Measurements from ENCODE around the gene PTP4A1. TPM values are rescaled to one million over a fixed set of nuclear protein-coding genes. Genes with fewer than 3 reads are reported as not detected.

Gene PTP4A1
- total RNA-seq, 1 experiment from 2014 or later = 71.0 TPM

DNA sequence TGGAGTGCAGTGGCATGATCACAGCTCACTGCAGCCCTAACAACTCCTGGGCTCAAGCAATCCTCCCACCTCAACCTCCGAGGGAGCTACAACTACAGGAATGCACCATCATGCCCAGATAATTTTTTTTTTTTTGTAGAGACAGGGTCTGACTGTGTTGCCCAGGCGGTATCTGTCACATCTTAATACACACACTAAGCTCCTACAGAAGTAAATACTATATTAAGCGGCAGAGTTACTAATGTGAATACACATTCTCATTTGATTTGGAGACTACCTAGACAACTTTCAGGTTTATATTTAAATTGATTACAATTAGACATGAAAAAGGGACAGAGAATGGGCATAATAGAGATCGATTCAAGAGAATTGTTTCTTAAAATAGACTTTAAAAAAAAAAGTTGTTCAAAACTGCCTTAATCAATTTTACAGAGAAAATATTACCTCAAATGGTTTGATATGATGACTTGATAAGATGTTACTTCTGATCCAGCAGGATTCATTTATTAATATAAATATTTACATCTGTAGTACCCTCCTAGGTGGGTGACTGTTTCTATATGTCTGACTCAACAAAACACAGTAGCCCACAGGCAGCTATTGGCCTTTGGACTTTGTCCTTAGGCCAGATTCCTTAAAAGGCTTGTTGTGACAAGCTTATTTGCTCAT is 7.1 kb upstream of the PTP4A1 start:
- Histone ChIP-seq H3K27ac (ENCODE audit: low read length) (no peak overlapping the region), H3K27me3 (ENCODE audit: control insufficient read depth, insufficient read depth, low read length) (peaks cover 4% of the 10 kb centered on the region; the same call in 1 of the 2 replicates), H3K4me3 (ENCODE audit: low read depth in 2 of 2, low read length in 2 of 2) (no peak overlapping the region), H3K36me3 (ENCODE audit: control insufficient read depth, insufficient read depth, low read length) (no peaks in the 10 kb centered on the region), H3K4me1 (ENCODE audit: control insufficient read depth, insufficient read depth, low read length) (0 out of 2 replicates have a peak, but pooled peaks cover 3% of the 10 kb centered on the region), H3K9me3 (ENCODE audit: control insufficient read depth, insufficient read depth, low read depth, low read length) (0 out of 2 replicates have a peak, but pooled peaks cover 5% of the 10 kb centered on the region)
- CTCF ChIA-PET = no interaction called here
- POLR2A ChIA-PET = interaction anchor here (0.6 kb wide), 1 partner anchor 22 kb away, joined by 3 read pairs; no protein-coding TSS in a partner anchor
- no peak for ATAC-seq
- TF ChIP-seq TCF7L2 (IDR thresholded peaks at IDR 0.05; ENCODE audit: low read depth, low read length) = no peak
- TF ChIP-seq, protein P1, sequence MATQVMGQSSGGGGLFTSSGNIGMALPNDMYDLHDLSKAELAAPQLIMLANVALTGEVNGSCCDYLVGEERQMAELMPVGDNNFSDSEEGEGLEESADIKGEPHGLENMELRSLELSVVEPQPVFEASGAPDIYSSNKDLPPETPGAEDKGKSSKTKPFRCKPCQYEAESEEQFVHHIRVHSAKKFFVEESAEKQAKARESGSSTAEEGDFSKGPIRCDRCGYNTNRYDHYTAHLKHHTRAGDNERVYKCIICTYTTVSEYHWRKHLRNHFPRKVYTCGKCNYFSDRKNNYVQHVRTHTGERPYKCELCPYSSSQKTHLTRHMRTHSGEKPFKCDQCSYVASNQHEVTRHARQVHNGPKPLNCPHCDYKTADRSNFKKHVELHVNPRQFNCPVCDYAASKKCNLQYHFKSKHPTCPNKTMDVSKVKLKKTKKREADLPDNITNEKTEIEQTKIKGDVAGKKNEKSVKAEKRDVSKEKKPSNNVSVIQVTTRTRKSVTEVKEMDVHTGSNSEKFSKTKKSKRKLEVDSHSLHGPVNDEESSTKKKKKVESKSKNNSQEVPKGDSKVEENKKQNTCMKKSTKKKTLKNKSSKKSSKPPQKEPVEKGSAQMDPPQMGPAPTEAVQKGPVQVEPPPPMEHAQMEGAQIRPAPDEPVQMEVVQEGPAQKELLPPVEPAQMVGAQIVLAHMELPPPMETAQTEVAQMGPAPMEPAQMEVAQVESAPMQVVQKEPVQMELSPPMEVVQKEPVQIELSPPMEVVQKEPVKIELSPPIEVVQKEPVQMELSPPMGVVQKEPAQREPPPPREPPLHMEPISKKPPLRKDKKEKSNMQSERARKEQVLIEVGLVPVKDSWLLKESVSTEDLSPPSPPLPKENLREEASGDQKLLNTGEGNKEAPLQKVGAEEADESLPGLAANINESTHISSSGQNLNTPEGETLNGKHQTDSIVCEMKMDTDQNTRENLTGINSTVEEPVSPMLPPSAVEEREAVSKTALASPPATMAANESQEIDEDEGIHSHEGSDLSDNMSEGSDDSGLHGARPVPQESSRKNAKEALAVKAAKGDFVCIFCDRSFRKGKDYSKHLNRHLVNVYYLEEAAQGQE (IDR thresholded peaks at IDR 0.05; ENCODE audit: insufficient read depth in 1 of 2, low read depth in 2 of 2, low read length in 1 of 2) = no peak
- TF ChIP-seq POLR2AphosphoS5 (IDR thresholded peaks at IDR 0.05; ENCODE audit: low read depth, low read length) = no peak
- no peak for TF ChIP-seq SIN3A (IDR thresholded peaks at IDR 0.05; ENCODE audit: borderline replicate concordance, insufficient read depth, low read depth, low read length)
- TF ChIP-seq, protein P2, sequence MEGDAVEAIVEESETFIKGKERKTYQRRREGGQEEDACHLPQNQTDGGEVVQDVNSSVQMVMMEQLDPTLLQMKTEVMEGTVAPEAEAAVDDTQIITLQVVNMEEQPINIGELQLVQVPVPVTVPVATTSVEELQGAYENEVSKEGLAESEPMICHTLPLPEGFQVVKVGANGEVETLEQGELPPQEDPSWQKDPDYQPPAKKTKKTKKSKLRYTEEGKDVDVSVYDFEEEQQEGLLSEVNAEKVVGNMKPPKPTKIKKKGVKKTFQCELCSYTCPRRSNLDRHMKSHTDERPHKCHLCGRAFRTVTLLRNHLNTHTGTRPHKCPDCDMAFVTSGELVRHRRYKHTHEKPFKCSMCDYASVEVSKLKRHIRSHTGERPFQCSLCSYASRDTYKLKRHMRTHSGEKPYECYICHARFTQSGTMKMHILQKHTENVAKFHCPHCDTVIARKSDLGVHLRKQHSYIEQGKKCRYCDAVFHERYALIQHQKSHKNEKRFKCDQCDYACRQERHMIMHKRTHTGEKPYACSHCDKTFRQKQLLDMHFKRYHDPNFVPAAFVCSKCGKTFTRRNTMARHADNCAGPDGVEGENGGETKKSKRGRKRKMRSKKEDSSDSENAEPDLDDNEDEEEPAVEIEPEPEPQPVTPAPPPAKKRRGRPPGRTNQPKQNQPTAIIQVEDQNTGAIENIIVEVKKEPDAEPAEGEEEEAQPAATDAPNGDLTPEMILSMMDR (IDR thresholded peaks at IDR 0.05) = no peak
- DNase-seq (ENCODE audit: low read depth, low spot score) = no peak
- intact Hi-C loops (cut with micrococcal nuclease; ENCODE audit: unreplicated experiment) = no loop called here
- in situ Hi-C loops (cut with HindIII; ENCODE audit: low pct_unique_long_range_greater_than_20kb, low sequenced_read_pairs) = no loop called here
- BruUV-seq (replicated peaks) = no TSS peak

DNA sequence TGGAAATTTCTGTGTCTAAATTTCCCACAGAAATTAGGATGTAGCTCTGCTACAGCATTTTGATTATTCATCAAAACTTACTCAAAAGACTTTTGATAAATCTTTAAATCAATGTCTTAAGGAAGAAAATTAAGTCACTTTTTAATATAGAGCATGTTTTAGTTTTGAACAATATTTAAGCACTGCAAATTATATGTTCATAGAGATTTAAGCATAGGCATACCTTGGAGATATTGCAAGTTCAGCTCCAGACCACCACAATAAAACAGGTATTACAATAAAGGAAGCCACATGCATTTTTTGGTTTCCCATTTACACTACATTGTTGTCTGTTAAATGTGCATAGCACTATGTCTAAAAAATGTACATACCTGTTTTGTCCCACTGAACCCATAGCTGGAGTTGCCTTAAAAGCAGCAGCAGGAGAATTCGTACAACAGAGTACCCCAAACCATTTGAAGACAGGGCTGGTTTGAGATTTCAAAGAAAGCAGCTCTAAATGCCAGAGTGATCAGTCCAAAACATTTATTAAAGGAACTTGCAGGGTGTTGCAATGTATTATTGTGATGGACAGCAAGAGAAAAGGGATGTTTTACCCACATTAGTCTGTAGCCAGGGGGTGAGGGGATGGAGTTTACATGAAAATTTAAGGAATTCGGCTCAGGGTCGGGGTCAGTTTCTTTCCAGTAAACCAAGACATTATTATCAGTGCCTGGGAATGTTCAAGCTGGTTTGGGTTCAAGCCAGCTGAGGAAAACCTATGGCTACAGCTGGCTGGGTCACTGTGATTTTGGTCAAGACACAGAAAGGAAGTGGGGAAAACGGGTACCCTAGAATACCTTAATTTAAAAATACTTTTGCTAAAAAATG is 6.3 kb upstream of the PTP4A1 start:
- Histone ChIP-seq H3K9me3 (ENCODE audit: control insufficient read depth, insufficient read depth, low read depth, low read length) (0 out of 2 replicates have a peak, but pooled peaks cover 5% of the 10 kb centered on the region), H3K36me3 (ENCODE audit: control insufficient read depth, insufficient read depth, low read length) (no peaks in the 10 kb centered on the region), H3K4me3 (ENCODE audit: low read depth in 2 of 2, low read length in 2 of 2) (no peak overlapping the region), H3K4me1 (ENCODE audit: control insufficient read depth, insufficient read depth, low read length) (peaks cover 5% of the 10 kb centered on the region; the same call in 1 of the 2 replicates), H3K27me3 (ENCODE audit: control insufficient read depth, insufficient read depth, low read length) (peaks cover 4% of the 10 kb centered on the region; the same call in 1 of the 2 replicates), H3K27ac (ENCODE audit: low read length) (no peak overlapping the region)
- ChIA-PET CTCF (interaction anchor here (0.7 kb wide), 1 partner anchor 586 kb away, joined by 3 read pairs; no protein-coding TSS in a partner anchor), POLR2A (interaction anchor here (0.6 kb wide), 1 partner anchor 23 kb away, joined by 3 read pairs; no protein-coding TSS in a partner anchor)
- in situ Hi-C loops (cut with HindIII; ENCODE audit: low pct_unique_long_range_greater_than_20kb, low sequenced_read_pairs) (no loop called here), intact Hi-C loops (cut with micrococcal nuclease; ENCODE audit: unreplicated experiment) (no loop called here)
- no TSS peak for BruUV-seq (replicated peaks)
- no peak for DNase-seq (ENCODE audit: low read depth, low spot score)
- TF ChIP-seq SIN3A (IDR thresholded peaks at IDR 0.05; ENCODE audit: borderline replicate concordance, insufficient read depth, low read depth, low read length) = no peak
- TF ChIP-seq TCF7L2 (IDR thresholded peaks at IDR 0.05; ENCODE audit: low read depth, low read length) = no peak
- TF ChIP-seq, protein P2 (IDR thresholded peaks at IDR 0.05) = no peak
- TF ChIP-seq POLR2AphosphoS5 (IDR thresholded peaks at IDR 0.05; ENCODE audit: low read depth, low read length) = no peak
- TF ChIP-seq, protein P1 (IDR thresholded peaks at IDR 0.05; ENCODE audit: insufficient read depth in 1 of 2, low read depth in 2 of 2, low read length in 1 of 2) = no peak
- ATAC-seq = no peak

Measured in Panc1 (cell line).